GM19372 (cell line): ENCODE data around the gene ZNF341.
"Not testable (repeated sequence)": the region's sequence is repeated elsewhere in the genome, so short reads cannot be mapped to it uniquely, and the experiment has no call there.

Experiments
- ATAC-seq: cut with Tn5 transposase; IDR thresholded peaks from one replicate; pipeline ENCODE4 v1.9.1; 2021; ENCODE audit warnings: mild to moderate bottlenecking, low read depth, moderate library complexity; ENCODE audit not compliant: unreplicated experiment

Gene ZNF341

GRCh38 chr20:33727806-33728205, 4.0 kb upstream of the ZNF341 start:
- ATAC-seq = no peak

DNA sequence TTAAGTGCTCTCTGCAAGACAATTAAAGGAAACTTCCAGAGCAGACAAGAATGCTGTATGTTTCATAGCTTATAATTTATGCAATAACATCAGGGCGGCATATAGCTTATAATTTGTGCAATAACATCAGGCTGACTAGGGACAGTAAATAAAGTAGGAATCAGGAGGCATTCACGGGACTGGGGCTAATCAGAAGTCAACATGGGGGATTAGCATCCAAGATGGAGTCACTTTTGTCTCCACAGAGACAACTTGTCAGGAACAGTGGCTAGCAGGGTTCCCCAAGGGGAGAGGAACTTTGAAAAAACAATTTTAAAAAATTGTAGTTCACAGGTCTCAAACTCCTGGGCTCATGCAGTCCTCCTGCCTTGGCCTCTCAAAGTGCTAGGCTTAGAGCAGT, 3.3 kb upstream of the ZNF341 start:
- ATAC-seq = no peak

GRCh38 chr20:33729101-33729500, 2.7 kb upstream of the ZNF341 start:
- ATAC-seq = no peak

- ATAC-seq = no peak
These were observed 677 bp upstream of the ZNF341 start for GRCh38 chr20:33730946-33731692.

DNA sequence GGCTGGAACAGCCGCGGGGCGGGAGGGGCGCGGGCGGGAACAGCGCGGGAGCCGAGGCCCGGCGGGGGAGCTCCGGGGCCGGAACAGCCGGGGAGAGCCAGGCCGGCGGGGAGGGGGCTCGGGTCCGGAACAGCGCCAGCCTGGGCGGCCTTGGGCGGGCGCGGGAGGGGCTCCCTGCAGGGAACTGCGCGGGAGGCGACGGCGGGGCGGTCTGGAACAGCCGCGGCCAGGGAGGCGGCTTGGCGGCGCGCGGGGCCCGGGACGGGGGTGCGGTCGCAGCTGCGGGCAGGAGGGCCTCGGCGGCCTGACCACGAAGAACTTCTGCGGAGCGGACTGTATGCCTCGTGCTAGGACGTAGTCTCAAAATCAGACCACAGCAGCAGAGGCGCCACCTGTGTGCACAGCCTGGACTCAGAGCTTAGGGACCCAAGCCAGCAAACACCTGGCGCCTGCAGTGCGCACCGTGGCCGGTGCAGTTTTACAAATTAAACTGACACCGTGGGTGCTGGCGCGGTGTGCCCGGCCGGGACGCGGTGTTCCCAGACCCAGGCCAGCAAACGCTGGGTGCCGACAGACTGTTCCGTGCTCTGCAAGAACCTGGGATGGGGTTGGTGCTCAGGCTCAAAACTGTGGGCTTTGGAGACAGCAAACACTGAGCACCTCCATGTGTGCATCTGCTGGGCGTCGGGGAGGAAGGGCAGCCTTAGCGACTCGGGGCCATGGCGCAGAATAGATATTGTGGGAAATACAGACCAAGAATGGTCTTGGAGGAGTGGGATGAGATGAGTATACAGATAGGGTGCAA, 572 bp downstream of the ZNF341 start:
- peak; percentile 36 for ATAC-seq

DNA sequence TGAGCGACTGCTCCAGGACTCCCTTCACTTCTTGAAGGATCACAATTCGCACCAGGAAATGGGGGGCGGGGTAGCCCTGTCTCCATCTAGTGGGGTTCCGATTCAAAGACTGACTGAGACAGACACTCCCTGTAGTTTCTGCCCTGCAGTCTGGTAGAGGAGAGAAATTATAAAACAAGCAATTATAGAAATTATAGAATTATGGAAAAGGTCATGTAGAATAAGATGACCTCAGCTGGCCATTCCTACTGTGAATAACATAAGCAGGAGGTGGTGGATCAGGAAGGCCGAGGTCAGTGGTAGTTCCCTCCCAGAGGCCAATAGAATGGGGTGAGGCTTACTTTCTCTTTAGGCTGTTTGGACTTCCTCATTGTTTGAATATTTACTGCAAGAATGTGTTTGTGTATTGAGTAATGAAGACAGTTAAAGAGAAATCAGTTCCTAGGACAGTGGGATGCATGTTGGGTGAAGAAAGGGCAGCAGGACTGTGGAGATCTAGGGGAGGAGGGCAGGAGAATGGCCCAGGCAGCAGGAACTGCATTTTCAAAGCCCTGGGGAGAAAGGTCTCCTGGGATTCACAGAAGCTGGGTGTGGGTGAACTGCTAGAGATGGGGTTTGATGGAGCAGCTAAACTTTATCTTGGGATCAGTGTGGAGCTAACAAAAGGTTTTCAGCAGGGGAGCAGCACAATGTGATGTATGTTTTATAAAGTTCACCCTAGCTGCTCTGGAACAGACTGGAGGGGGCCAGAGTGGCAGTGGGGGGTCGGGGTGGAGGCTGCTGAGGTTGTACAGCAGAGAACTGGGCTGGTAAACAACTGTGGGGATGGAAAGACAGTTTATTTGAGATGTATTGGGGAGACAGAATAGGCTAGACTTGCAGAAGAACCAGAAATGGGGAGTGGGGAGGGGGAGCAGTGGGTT, 2.1 kb downstream of the ZNF341 start:
- ATAC-seq = no peak

- no peak for ATAC-seq
These were observed 5.2 kb downstream of the ZNF341 start for GRCh38 chr20:33736962-33737361.

- no peak for ATAC-seq
These were observed 7.7 kb downstream of the ZNF341 start for GRCh38 chr20:33739493-33739892.

- ATAC-seq = no peak
These were observed 8.4 kb downstream of the ZNF341 start for GRCh38 chr20:33740189-33740588.

GRCh38 chr20:33744181-33744580, 12.4 kb downstream of the ZNF341 start:
- no peak for ATAC-seq

DNA sequence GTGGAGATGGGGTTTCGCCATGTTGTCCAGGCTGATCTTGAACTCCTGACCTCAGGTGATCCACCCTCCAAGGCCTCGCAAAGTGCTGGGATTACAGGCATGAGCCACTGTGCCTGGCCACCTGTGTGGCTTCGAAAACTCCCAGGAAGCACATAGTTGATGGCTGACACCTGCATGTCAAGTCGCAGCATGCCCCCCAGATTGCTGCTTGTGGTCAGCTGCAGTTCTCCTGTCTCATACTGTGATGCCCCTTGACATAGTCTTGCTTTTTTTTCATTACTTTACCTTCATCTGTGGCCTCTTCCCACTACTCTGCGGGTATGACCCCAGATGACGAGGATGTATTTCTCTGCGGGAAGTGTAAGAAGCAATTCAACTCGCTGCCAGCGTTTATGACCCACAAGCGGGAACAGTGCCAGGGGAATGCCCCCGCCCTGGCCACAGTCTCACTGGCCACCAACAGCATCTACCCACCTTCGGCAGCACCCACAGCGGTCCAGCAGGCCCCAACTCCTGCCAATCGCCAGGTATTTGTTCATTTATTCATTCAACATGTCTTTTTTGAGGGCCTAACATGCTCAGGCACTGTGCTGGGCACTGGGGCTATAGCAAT, 13.1 kb downstream of the ZNF341 start:
- ATAC-seq = no peak

DNA sequence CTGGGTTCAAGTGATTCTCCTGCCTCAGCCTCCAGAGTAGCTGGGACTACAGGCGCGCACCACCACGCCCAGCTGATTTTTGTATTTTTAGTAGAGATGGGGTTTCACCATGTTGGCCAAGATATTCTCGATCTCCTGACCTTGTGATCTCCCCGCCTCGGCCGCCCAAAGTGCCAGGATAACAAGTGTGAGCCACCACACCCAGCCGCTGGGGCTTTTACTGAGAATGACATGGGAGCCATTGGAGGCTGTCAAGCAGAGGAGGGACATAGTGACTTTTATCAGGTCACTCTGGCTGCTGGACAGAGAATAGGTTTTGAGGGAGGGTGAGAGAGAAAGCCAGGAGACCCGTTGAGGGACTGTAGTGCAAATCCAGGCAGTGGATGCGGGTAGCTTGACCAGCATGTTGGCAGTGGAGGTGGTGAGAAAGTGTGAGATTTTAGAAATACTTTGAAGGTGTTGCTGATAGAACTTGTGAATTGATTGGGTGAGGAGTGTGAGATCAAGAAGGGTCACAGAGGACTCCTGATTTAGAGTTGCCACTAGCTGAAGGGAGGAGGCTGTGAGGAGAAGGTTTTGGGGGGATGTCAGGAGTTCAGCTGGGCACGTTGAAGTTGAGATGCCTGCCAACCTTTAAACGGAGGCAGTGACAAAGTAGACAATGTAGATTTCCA, 14.7 kb downstream of the ZNF341 start:
- ATAC-seq = no peak

- no peak for ATAC-seq
These were observed 20.0 kb downstream of the ZNF341 start for GRCh38 chr20:33751775-33752174.

DNA sequence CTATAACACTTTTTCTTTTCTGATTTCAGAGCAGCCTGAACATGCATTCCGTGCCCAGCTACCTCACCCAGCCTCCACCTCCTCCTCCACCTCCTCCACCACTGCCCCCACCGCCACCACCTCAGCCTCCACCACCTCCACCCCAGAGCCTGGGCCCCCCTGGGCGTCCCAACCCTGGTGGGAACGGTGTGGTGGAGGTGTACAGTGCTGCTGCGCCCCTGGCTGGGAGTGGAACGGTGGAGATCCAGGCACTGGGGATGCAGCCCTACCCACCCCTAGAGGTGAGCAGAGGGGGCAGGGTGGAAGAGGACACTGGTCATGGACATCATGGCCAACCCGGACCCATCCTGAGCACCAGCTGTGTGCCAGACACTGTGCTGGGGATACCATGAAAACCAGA, 21.3 kb downstream of the ZNF341 start:
- no peak for ATAC-seq

- ATAC-seq = no peak
These were observed 22.0 kb downstream of the ZNF341 start for GRCh38 chr20:33753763-33754162.

- ATAC-seq = not testable (repeated sequence)
These were observed 24.2 kb downstream of the ZNF341 start for GRCh38 chr20:33755936-33756490.

GRCh38 chr20:33757046-33757445, 25.2 kb downstream of the ZNF341 start:
- ATAC-seq = no peak

DNA sequence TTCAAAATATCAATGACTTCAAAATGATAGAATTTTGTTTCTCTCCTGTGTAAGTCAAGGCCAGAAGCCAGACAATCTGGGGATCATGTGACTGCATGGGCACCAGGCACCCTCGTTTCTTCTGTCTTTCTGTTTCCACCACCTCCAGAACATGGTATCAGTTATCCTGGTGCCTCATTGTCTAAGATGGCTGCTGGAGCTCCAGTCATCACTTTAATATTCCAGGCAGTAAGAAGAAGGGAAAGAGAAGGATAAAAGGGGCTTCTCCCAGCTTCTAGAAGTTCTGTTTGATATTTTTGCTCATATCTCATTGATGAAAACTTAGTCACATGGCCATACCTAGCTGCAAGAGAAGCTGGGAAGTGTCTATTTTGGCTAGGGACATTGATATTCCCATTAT, 25.7 kb downstream of the ZNF341 start:
- ATAC-seq = no peak

- ATAC-seq = no peak
These were observed 30.0 kb downstream of the ZNF341 start for GRCh38 chr20:33761698-33762250.
